Immature natural killer cell (primary cell): Measurements from ENCODE around the gene CERS3. TPM values are rescaled to one million over a fixed set of nuclear protein-coding genes. Genes with fewer than 3 reads are reported as not detected.

Experiments
- DNase-seq, 3 donors: peaks; one replicate each; pipeline ENCODE4 v3.0.0; 2022; ENCODE audit warnings: mixed read lengths in 1 of 3
- H3K27ac Mint-ChIP-seq, 6 donors: one replicate each; pipeline ENCODE4 v1.8.0; 2020; ENCODE audit warnings: mixed read lengths in 6 of 6, mild to moderate bottlenecking in 5 of 6, inconsistent platforms in 4 of 6, moderate library complexity in 3 of 6
- H3K27me3 Mint-ChIP-seq, 3 donors: one replicate each; pipeline ENCODE4 v1.8.0; 2020 to 2021; ENCODE audit warnings: low read depth in 3 of 3, mild to moderate bottlenecking in 3 of 3, mixed read lengths in 3 of 3, moderate library complexity in 3 of 3, inconsistent platforms in 1 of 3
- H3K36me3 Mint-ChIP-seq, 3 donors: one replicate each; pipeline ENCODE4 v1.8.0; 2020; ENCODE audit warnings: mixed read lengths in 3 of 3, inconsistent platforms in 2 of 3, mild to moderate bottlenecking in 2 of 3
- H3K4me1 Mint-ChIP-seq, 2 donors: one replicate each; pipeline ENCODE4 v1.8.0; 2020; ENCODE audit warnings: inconsistent platforms in 2 of 2, mild to moderate bottlenecking in 2 of 2, mixed read lengths in 2 of 2, moderate library complexity in 1 of 2
- H3K4me3 Mint-ChIP-seq, 5 donors: one replicate each; pipeline ENCODE4 v1.8.0; 2020; ENCODE audit warnings: mild to moderate bottlenecking in 5 of 5, mixed read lengths in 5 of 5, inconsistent platforms in 3 of 5, moderate library complexity in 3 of 5
- H3K9me3 Mint-ChIP-seq, 6 donors: one replicate each; pipeline ENCODE4 v1.8.0; 2020; ENCODE audit warnings: mild to moderate bottlenecking in 6 of 6, mixed read lengths in 6 of 6, inconsistent platforms in 4 of 6, moderate library complexity in 3 of 6
- polyA plus RNA-seq, 3 donors: library from polyadenylated mRNA; unstranded; fragments of 300-500 nt; fragmentation: Illumina TruSeq; gene quantifications; one replicate each; pipeline ENCODE4 v1.2.3, GENCODE V29; 2021

The CERS3 gene
- polyA plus RNA-seq, result under 1 TPM in 1 of 3 donors, not detected in 2; 0.09 TPM

- Mint-ChIP-seq H3K27me3 (peaks cover 2 to 11% (median 4%) of the 10 kb centered on the region in 3 donors), H3K9me3 (no peaks in the 10 kb centered on the region), H3K4me3 (no peak within 1 kb of the TSS), H3K27ac (no peak within 1 kb of the TSS), H3K4me1 (no peaks in the 10 kb centered on the region), H3K36me3 (no peaks in the 10 kb centered on the region)
- DNase-seq, result no peak
Measured at GRCh38 chr15:100528833-100529428, at the start of gene CERS3. TSS of gene CERS3 (minus strand) at chr15:100528950. CDS start at chr15:100501849, 27,101 bp downstream.

GRCh38 chr15:100573526-100573925, 44.8 kb upstream of the CERS3 start:
- Mint-ChIP-seq H3K4me1 (peaks cover under 1 to 6% of the 10 kb centered on the region in 2 donors), H3K36me3 (peaks cover 5 to 23% (median 6%) of the 10 kb centered on the region in 3 donors), H3K27me3 (peaks cover 0 to 2% (median 0%) of the 10 kb centered on the region in 3 donors), H3K27ac (peak overlapping the region in 2 of 6 donors; percentile 40 to 51), H3K4me3 (no peak overlapping the region), H3K9me3 (no peaks in the 10 kb centered on the region)
- no peak for DNase-seq

DNA sequence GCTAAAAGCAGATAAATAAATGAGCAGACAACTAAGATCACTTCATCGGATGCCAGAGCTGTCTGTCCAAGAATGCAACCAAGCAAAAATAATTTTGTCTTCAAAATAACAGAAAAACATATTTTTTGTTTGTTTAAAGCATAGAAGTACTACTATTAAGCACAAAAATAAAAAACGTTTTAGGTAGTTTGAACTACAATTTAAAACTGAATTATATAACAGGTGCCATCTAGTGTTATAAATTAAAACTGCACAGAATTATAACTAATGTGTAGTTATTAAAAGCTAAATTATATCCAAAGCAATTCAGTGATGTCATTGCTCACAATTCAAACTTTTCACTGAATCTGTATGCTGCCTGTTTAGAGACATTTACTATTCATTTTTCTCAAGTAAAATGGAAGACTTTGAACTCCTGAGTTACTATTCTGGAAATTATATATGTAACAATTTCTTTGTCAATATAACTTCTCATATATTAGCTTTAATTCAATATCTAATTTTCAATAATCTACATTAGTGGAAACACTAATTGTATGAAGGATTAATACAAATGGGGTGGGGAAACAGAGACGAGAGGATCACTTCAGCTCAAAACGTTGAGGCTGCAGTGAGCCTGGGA, 43.7 kb upstream of the CERS3 start:
- Mint-ChIP-seq H3K4me3 (no peak overlapping the region), H3K27me3 (peaks cover 0 to 2% (median 0%) of the 10 kb centered on the region in 3 donors), H3K36me3 (peaks cover 5 to 23% (median 6%) of the 10 kb centered on the region in 3 donors), H3K4me1 (peaks cover 0 to 6% of the 10 kb centered on the region in 2 donors), H3K27ac (no peak overlapping the region), H3K9me3 (no peaks in the 10 kb centered on the region)
- DNase-seq, result peak in 2 of 3 donors; percentile 12 to 25

DNA sequence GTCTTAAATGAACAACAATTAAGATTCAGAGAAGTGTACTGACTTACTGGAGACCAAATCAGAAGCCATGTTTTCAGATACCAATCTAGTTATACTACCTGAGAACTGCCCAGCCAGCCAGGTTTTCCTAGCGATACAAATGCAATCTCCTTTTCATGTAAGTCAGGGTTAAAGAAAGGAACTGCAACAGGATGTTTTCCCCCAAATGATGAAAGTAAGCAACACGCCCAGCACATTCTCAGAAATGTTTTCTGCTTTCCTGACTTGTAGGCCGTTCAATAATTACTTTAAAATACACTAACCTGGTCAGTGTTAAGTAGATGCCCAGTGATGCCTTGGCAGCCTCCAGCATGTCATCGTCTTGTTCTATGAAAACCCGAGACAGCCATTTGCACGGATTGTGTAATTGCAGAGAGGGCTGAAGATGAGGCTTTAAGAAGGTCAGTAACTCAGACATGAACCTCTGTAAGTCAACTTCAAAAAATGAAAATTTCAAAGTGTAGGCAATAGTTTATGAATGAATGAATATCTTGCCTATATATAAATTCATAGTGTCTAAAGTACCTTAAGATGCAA, 42.9 kb upstream of the CERS3 start:
- H3K36me3 Mint-ChIP-seq, result peaks cover 5 to 21% (median 6%) of the 10 kb centered on the region in 3 donors
- no peaks in the 10 kb centered on the region for H3K9me3 Mint-ChIP-seq
- H3K27me3 Mint-ChIP-seq, result peaks cover 0 to 2% (median 0%) of the 10 kb centered on the region in 3 donors
- no peak overlapping the region for H3K27ac Mint-ChIP-seq
- DNase-seq, result no peak
- peaks cover 0 to 3% of the 10 kb centered on the region in 2 donors for H3K4me1 Mint-ChIP-seq
- H3K4me3 Mint-ChIP-seq, result no peak overlapping the region

- Mint-ChIP-seq H3K4me3 (no peak overlapping the region), H3K27ac (peak overlapping the region in 1 of 6 donors; percentile 36), H3K27me3 (peaks cover 0 to under 1% (median 0%) of the 10 kb centered on the region in 3 donors), H3K9me3 (no peaks in the 10 kb centered on the region), H3K36me3 (peaks cover 5 to 17% (median 6%) of the 10 kb centered on the region in 3 donors), H3K4me1 (peaks cover 0 to 2% of the 10 kb centered on the region in 2 donors)
- no peak for DNase-seq
Measured at GRCh38 chr15:100570735-100571313, 42.1 kb upstream of the CERS3 start.

DNA sequence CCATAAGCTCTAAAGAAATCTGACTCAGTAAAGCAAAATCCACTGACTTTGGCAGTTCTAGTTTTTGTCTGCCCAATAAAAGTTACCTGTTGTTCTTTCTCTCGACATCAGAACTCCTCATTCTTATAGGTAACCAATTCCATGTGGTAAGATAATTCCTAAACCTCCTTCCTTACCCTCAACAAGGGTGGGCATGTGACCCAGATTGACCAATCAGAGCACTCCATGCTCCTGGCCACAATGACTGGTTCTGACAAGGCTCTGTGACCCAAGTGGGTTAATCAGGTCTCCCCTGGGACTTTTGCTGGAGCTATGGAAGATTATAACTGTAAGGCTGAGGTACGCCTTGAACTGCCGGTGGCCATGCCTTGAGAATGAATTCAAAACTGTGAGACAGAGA, 41.5 kb upstream of the CERS3 start:
- no peaks in the 10 kb centered on the region for H3K9me3 Mint-ChIP-seq
- no peak for DNase-seq
- H3K4me1 Mint-ChIP-seq, result peaks cover 0 to 2% of the 10 kb centered on the region in 2 donors
- no peaks in the 10 kb centered on the region for H3K27me3 Mint-ChIP-seq
- peaks cover 5 to 17% (median 6%) of the 10 kb centered on the region in 3 donors for H3K36me3 Mint-ChIP-seq
- H3K27ac Mint-ChIP-seq, result peak overlapping the region in 1 of 6 donors; percentile 45
- no peak overlapping the region for H3K4me3 Mint-ChIP-seq

GRCh38 chr15:100569391-100569790, 40.6 kb upstream of the CERS3 start:
- Mint-ChIP-seq H3K27ac (no peak overlapping the region), H3K4me3 (no peak overlapping the region), H3K36me3 (peaks cover 5 to 23% (median 6%) of the 10 kb centered on the region in 3 donors)

DNA sequence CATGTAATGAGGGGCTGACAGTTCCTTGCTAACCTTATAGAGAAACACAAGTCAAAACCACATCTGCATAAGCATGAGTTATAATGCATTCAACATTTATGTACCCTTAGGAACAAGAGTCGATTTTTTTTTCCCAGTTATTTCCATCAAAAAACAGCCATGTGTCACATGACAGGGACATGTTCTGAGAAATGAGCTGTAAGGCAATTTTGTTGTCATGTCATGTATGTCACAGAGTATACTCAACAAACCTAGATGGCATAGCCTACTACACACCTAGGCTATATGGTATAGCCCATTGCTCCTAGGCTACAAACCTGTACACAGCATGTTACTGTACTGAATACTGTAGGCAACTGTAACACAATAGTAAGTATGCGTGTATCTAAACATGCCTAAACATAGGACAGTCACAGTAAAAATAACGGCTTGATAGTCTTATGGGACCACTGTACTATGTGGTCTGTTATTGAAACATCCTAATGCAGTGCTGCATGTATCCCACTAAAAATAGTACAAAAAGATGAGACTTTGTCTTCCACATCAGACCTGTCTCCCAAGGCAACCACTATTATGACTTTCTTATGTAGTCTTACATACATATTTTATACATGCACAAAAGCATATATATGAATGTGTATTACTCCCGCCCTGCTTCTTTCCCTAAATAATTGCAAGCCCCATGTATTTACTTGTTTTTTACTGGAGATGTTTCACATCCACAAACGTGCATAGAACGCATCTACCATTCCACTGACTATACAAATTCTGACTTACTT, 38.3 kb upstream of the CERS3 start:
- Mint-ChIP-seq H3K9me3 (no peaks in the 10 kb centered on the region), H3K27ac (no peak overlapping the region), H3K36me3 (peaks cover 6 to 35% (median 9%) of the 10 kb centered on the region in 3 donors), H3K4me3 (no peak overlapping the region), H3K4me1 (no peaks in the 10 kb centered on the region), H3K27me3 (no peaks in the 10 kb centered on the region)
- DNase-seq, result no peak

More at GRCh38 chr15:100569391-100569790, 40.6 kb upstream of the CERS3 start:
- DNase-seq, result no peak
- H3K9me3 Mint-ChIP-seq, result no peaks in the 10 kb centered on the region
- H3K4me1 Mint-ChIP-seq, result no peaks in the 10 kb centered on the region
- H3K27me3 Mint-ChIP-seq, result no peaks in the 10 kb centered on the region

DNA sequence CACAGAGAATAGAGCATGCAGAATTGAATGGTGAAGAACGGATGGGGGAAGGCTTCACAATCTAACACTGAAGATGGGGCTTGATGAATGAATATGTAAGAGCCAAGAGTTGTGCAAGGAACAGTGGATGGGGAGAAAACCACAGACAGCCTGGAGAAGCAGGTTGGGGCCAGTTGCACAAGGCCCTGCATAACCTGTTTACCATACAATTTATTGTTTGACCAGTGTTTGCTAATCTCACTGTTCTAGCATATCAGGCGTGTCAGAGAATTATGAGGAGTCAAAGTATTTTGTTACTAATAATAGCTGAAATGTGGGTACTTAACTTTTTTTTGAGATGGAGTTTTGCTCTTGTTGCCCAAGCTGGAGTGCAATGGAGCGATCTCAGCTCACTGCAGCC, 36.8 kb upstream of the CERS3 start:
- H3K4me3 Mint-ChIP-seq, result no peak overlapping the region
- H3K4me1 Mint-ChIP-seq, result no peaks in the 10 kb centered on the region
- H3K9me3 Mint-ChIP-seq, result no peaks in the 10 kb centered on the region
- H3K27ac Mint-ChIP-seq, result no peak overlapping the region
- no peak for DNase-seq
- peaks cover 0 to 3% (median 0%) of the 10 kb centered on the region in 3 donors for H3K27me3 Mint-ChIP-seq
- H3K36me3 Mint-ChIP-seq, result peaks cover 6 to 41% (median 11%) of the 10 kb centered on the region in 3 donors

DNA sequence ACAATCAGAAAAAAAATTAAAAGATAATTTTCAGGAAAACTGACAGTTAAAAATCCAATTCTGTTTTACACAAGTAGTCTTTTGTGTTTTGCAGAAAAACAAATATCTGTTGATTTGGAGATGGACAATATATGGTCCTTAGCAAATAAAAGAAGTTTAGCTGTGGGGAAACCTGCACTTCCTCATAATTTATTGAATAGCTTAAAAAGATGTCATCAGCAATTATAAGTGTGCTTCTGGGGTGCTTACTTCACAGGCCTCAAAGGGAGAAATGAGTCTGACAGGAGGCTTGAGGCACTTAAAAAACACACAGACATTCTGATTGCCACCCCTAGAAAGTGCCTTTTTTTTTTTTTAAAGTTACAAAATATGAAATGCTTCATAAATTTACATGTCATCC, 31.6 kb upstream of the CERS3 start:
- peaks cover 6 to 37% (median 13%) of the 10 kb centered on the region in 3 donors for H3K36me3 Mint-ChIP-seq
- H3K4me3 Mint-ChIP-seq, result no peak overlapping the region
- DNase-seq, result no peak
- no peaks in the 10 kb centered on the region for H3K9me3 Mint-ChIP-seq
- peak overlapping the region in 1 of 6 donors; percentile 3 for H3K27ac Mint-ChIP-seq
- peaks cover 0 to 3% (median 0%) of the 10 kb centered on the region in 3 donors for H3K27me3 Mint-ChIP-seq
- H3K4me1 Mint-ChIP-seq, result no peaks in the 10 kb centered on the region

DNA sequence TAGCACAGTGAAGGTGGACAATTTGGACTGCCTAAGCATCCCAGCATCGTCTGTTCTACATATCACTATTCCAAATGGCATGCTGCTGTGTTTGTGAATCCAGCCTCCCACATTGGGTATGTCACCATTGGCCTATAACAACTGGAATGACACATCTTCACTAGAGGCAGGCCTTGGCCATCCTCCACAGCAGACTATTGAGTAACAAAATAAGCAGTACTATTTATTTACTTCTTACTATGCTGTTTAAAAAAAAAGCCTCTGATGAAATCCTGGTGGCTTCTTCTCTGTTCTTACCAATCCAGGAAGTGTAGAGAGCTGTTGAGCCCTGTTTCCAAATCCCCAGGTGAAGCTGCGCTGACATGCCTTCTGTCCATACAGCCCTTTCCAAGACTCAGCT, 30.6 kb upstream of the CERS3 start:
- peaks cover 0 to 3% (median 0%) of the 10 kb centered on the region in 3 donors for H3K27me3 Mint-ChIP-seq
- no peak overlapping the region for H3K4me3 Mint-ChIP-seq
- H3K9me3 Mint-ChIP-seq, result no peaks in the 10 kb centered on the region
- DNase-seq, result no peak
- H3K27ac Mint-ChIP-seq, result peak overlapping the region in 1 of 6 donors; percentile 53
- H3K36me3 Mint-ChIP-seq, result peaks cover 6 to 30% (median 13%) of the 10 kb centered on the region in 3 donors
- H3K4me1 Mint-ChIP-seq, result no peaks in the 10 kb centered on the region

DNA sequence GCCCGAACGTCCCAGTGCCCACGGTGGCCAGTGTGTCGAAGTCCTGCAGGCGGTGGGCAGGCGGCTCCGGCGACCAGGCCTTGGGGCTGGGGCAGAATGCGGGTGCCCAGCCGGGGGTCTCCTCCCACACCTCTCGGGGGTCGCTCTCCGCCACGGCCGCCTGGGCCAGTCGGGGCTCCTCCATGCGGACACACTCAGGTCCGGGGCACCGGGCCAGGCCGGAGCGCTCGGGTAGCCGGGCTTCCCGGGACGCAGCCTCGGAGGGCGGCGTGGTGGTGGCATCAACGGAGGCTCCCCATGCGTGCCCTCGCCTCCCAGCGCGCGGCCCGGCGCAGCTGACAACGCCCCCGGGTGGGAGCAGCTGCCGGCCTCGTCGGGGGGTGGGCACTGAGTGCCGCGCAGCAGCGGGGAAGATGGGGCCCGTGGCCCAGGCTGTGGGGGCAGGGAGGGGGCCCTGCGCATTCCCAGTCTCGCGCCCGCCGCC, 30.1 kb upstream of the CERS3 start:
- no peak for DNase-seq
- peaks cover 6 to 28% (median 15%) of the 10 kb centered on the region in 3 donors for H3K36me3 Mint-ChIP-seq
- no peaks in the 10 kb centered on the region for H3K9me3 Mint-ChIP-seq
- no peak overlapping the region for H3K4me3 Mint-ChIP-seq
- H3K4me1 Mint-ChIP-seq, result no peaks in the 10 kb centered on the region
- peaks cover 0 to 3% (median 0%) of the 10 kb centered on the region in 3 donors for H3K27me3 Mint-ChIP-seq
- H3K27ac Mint-ChIP-seq, result no peak overlapping the region

GRCh38 chr15:100553468-100553867, 24.7 kb upstream of the CERS3 start:
- peaks cover 8 to 18% (median 14%) of the 10 kb centered on the region in 3 donors for H3K36me3 Mint-ChIP-seq
- DNase-seq, result no peak
- peaks cover 0 to 3% (median 0%) of the 10 kb centered on the region in 6 donors for H3K9me3 Mint-ChIP-seq
- H3K27ac Mint-ChIP-seq, result no peak overlapping the region
- H3K4me1 Mint-ChIP-seq, result no peaks in the 10 kb centered on the region
- no peaks in the 10 kb centered on the region for H3K27me3 Mint-ChIP-seq
- H3K4me3 Mint-ChIP-seq, result no peak overlapping the region
